ENCODE measurements around the gene NTHL1.
A peak's percentile ranks its signal among the peaks of the same experiment; 100 is the strongest.

NTHL1 gene

GRCh38 chr16:2047330-2048115, at the start of gene NTHL1, which contains the start of gene TSC2:
TSS of gene NTHL1 (minus strand) at chr16:2047834. CDS start at chr16:2047823, 11 bp downstream.
TSS of gene TSC2 (plus strand) at chr16:2047985. CDS start at chr16:2048616, 631 bp downstream.
- DNase-seq (ENCODE audit: low read depth in 1 of 2, low spot score in 1 of 2) = peak; percentile 93 to 96
- in situ Hi-C loops (cut with HindIII; ENCODE audit: low pct_unique_long_range_greater_than_20kb, low sequenced_read_pairs) = no loop called here
- TF ChIP-seq JUND (IDR thresholded peaks at IDR 0.05; ENCODE audit: low read depth) = no peak

GRCh38 chr16:2096853-2097595, 49.4 kb upstream of the NTHL1 start:
- TF ChIP-seq JUND (IDR thresholded peaks at IDR 0.05; ENCODE audit: low read depth) = no peak
- no peak for DNase-seq (ENCODE audit: low read depth in 1 of 2, low spot score in 1 of 2)
- in situ Hi-C loops (cut with HindIII; ENCODE audit: low pct_unique_long_range_greater_than_20kb, low sequenced_read_pairs) = no loop called here

GRCh38 chr16:2095918-2096582, 48.4 kb upstream of the NTHL1 start:
- no peak for DNase-seq (ENCODE audit: low read depth in 1 of 2, low spot score in 1 of 2)
- no peak for TF ChIP-seq JUND (IDR thresholded peaks at IDR 0.05; ENCODE audit: low read depth)
- in situ Hi-C loops (cut with HindIII; ENCODE audit: low pct_unique_long_range_greater_than_20kb, low sequenced_read_pairs) = no loop called here

GRCh38 chr16:2095315-2095853, 47.8 kb upstream of the NTHL1 start:
- DNase-seq (ENCODE audit: low read depth in 1 of 2, low spot score in 1 of 2) = no peak
- in situ Hi-C loops (cut with HindIII; ENCODE audit: low pct_unique_long_range_greater_than_20kb, low sequenced_read_pairs) = no loop called here
- no peak for TF ChIP-seq JUND (IDR thresholded peaks at IDR 0.05; ENCODE audit: low read depth)

- TF ChIP-seq JUND (IDR thresholded peaks at IDR 0.05; ENCODE audit: low read depth) = no peak
- no peak for DNase-seq (ENCODE audit: low read depth in 1 of 2, low spot score in 1 of 2)
- in situ Hi-C loops (cut with HindIII; ENCODE audit: low pct_unique_long_range_greater_than_20kb, low sequenced_read_pairs) = no loop called here
These were observed 46.2 kb upstream of the NTHL1 start for GRCh38 chr16:2093793-2094192.

GRCh38 chr16:2092866-2093265, 45.2 kb upstream of the NTHL1 start:
- in situ Hi-C loops (cut with HindIII; ENCODE audit: low pct_unique_long_range_greater_than_20kb, low sequenced_read_pairs) = no loop called here
- no peak for TF ChIP-seq JUND (IDR thresholded peaks at IDR 0.05; ENCODE audit: low read depth)
- no peak for DNase-seq (ENCODE audit: low read depth in 1 of 2, low spot score in 1 of 2)

GRCh38 chr16:2092256-2092620, 44.6 kb upstream of the NTHL1 start:
- in situ Hi-C loops (cut with HindIII; ENCODE audit: low pct_unique_long_range_greater_than_20kb, low sequenced_read_pairs) = no loop called here
- TF ChIP-seq JUND (IDR thresholded peaks at IDR 0.05; ENCODE audit: low read depth) = no peak
- no peak for DNase-seq (ENCODE audit: low read depth in 1 of 2, low spot score in 1 of 2)

- in situ Hi-C loops (cut with HindIII; ENCODE audit: low pct_unique_long_range_greater_than_20kb, low sequenced_read_pairs) = no loop called here
- no peak for DNase-seq (ENCODE audit: low read depth in 1 of 2, low spot score in 1 of 2)
- no peak for TF ChIP-seq JUND (IDR thresholded peaks at IDR 0.05; ENCODE audit: low read depth)
These were observed 44.1 kb upstream of the NTHL1 start for GRCh38 chr16:2091547-2092255.

GRCh38 chr16:2090777-2091546, 43.3 kb upstream of the NTHL1 start:
- in situ Hi-C loops (cut with HindIII; ENCODE audit: low pct_unique_long_range_greater_than_20kb, low sequenced_read_pairs) = no loop called here
- no peak for DNase-seq (ENCODE audit: low read depth in 1 of 2, low spot score in 1 of 2)

GRCh38 chr16:2090481-2090776, 42.8 kb upstream of the NTHL1 start:
- in situ Hi-C loops (cut with HindIII; ENCODE audit: low pct_unique_long_range_greater_than_20kb, low sequenced_read_pairs) = no loop called here
- DNase-seq (ENCODE audit: low read depth in 1 of 2, low spot score in 1 of 2) = no peak
- TF ChIP-seq JUND (IDR thresholded peaks at IDR 0.05; ENCODE audit: low read depth) = no peak

More at GRCh38 chr16:2090777-2091546, 43.3 kb upstream of the NTHL1 start:
- no peak for TF ChIP-seq JUND (IDR thresholded peaks at IDR 0.05; ENCODE audit: low read depth)

GRCh38 chr16:2089706-2090480, 42.3 kb upstream of the NTHL1 start:
- DNase-seq (ENCODE audit: low read depth in 1 of 2, low spot score in 1 of 2) = no peak
- no peak for TF ChIP-seq JUND (IDR thresholded peaks at IDR 0.05; ENCODE audit: low read depth)
- in situ Hi-C loops (cut with HindIII; ENCODE audit: low pct_unique_long_range_greater_than_20kb, low sequenced_read_pairs) = no loop called here
